Kidney (tissue), 14 donors: ENCODE results near the gene HK2. TPM values are rescaled to one million over a fixed set of nuclear protein-coding genes. Genes with fewer than 3 reads are reported as not detected.
"Not testable (repeated sequence)": the region's sequence is repeated elsewhere in the genome, so short reads cannot be mapped to it uniquely, and the experiment has no call there.

Experiments used
- DNase-seq, 5 donors: peaks; one replicate each; pipeline ENCODE4 v3.0.0-alpha.2; 2013 to 2020
- FAIRE-seq: peaks from 2 replicates; lab custom pipeline; 2012; peaks lifted over from hg19 to GRCh38; lab: Jason Lieb, UNC
- H3K27ac ChIP-seq, 2 donors: one replicate each; pipeline ENCODE4 v1.7.0; 2013; ENCODE audit warnings: low read depth in 2 of 2, low read length in 2 of 2, inconsistent platforms in 1 of 2
- H3K27me3 ChIP-seq: one replicate; pipeline ENCODE4 v1.7.1; 2013; ENCODE audit warnings: low read length, inconsistent platforms; ENCODE audit not compliant: control insufficient read depth, insufficient read depth
- H3K36me3 ChIP-seq, 3 donors: one replicate each; pipeline versions ENCODE4 v1.7.0 to v1.7.1; 2013; ENCODE audit warnings: low read length in 3 of 3, control low read depth in 1 of 3, inconsistent platforms in 1 of 3; ENCODE audit not compliant: insufficient read depth in 3 of 3, control insufficient read depth in 2 of 3
- H3K4me1 ChIP-seq, 3 donors: one replicate each; pipeline versions ENCODE4 v1.7.0 to v1.7.1; 2013; ENCODE audit warnings: low read length in 3 of 3, inconsistent platforms in 1 of 3, low read depth in 1 of 3; ENCODE audit not compliant: control insufficient read depth in 2 of 3, insufficient read depth in 2 of 3
- H3K4me3 ChIP-seq, 3 donors: one replicate each; pipeline versions ENCODE4 v1.7.0 to v1.8.1; 2013; ENCODE audit warnings: low read length in 3 of 3, control low read depth in 1 of 3, inconsistent platforms in 1 of 3
- H3K9ac ChIP-seq, 3 donors: one replicate each; pipeline versions ENCODE4 v1.7.0 to v1.7.1; 2013; ENCODE audit warnings: low read length in 3 of 3, control low read depth in 1 of 3, inconsistent platforms in 1 of 3
- H3K9me3 ChIP-seq, 3 donors: one replicate each; pipeline versions ENCODE4 v1.7.0 to v1.7.1; 2013; ENCODE audit warnings: low read length in 3 of 3, control low read depth in 1 of 3, inconsistent platforms in 1 of 3; ENCODE audit not compliant: control insufficient read depth in 2 of 3, insufficient read depth in 1 of 3
- intact Hi-C: fragments of 100-400 bp; cut with DNase I; formaldehyde crosslinking; loops from one replicate; pipeline ENCODE4 v1.11.1; 2022
- polyA plus RNA-seq: library from polyadenylated mRNA; stranded (reverse); fragments of 350-450 nt; fragmentation: Illumina TruSeq; extraction: RNeasy Lipid Tissue Mini Kit (QIAGEN cat#74804); gene quantifications from one replicate; pipeline ENCODE4 v1.2.3, GENCODE V29; 2014; ENCODE audit warnings: low read depth, low replicate concordance; ENCODE audit not compliant: insufficient read depth
- total RNA-seq: library from RNA; stranded (reverse); fragmentation: NEBNext Ultra II Directional; extraction: Animal tissue kit (Norgen Biotek cat#: 25700); gene quantifications from one replicate; pipeline ENCODE4 v1.2.1, GENCODE V29; 2021
- TF ChIP-seq, protein P1 (sequence below): IDR thresholded peaks from 3 replicates; pipeline ENCODE4 v1.5.1; 2012; ENCODE audit warnings: mild to moderate bottlenecking, moderate library complexity, borderline replicate concordance; ENCODE audit not compliant: insufficient read depth; ENCODE audit errors: extremely low read depth
- donor health status: control.
- donor health status: control.
- donor health status: control.
- donor health status: control.
- donor health status: control.
- donor health status: DM: yes; HTN: yes; CAD: no.
- donor health status: Normal renal cell carcinoma (clear cell type).

HK2 gene
- total and polyA plus RNA-seq, 2 donors from 2014 or later = 0.47 to 8.6 TPM

DNA sequence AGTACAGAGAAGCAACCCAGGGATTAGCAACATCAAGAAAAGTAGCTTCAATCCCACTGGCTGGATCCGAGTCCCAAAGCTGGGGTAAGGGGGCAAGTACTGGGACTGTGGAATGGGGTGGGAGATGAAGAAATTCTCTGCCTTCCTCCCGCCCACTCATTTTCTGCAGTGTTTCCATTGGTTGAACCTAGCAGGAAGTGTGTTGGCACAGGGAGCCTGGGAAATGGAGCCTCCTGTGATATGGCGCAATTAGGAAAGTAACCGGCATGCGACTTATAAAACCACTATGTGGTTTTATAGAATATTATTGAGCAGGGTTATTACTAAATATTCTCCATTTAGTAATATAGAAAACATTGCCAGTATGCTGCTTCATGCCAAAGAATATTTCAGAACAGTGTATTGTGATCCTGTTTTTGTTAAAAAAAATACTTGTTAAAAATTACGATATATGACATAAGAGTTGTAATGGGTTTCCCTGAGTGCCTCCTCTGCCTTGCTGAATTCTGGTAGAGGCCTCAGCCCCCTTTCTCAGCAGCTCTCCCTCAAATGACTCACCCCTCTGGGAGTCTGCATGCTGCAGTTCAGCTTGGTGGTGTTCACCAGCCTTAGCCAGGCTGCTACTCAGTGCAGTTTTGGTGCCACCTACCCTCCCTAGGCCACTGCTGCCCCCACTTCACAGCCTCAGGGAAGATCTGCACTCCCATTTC is 60.5 kb downstream of the HK2 start:
- H3K4me1 ChIP-seq = no peaks in the 10 kb centered on the region
- FAIRE-seq (no peak), DNase-seq (no peak)
- TF ChIP-seq, protein P1, sequence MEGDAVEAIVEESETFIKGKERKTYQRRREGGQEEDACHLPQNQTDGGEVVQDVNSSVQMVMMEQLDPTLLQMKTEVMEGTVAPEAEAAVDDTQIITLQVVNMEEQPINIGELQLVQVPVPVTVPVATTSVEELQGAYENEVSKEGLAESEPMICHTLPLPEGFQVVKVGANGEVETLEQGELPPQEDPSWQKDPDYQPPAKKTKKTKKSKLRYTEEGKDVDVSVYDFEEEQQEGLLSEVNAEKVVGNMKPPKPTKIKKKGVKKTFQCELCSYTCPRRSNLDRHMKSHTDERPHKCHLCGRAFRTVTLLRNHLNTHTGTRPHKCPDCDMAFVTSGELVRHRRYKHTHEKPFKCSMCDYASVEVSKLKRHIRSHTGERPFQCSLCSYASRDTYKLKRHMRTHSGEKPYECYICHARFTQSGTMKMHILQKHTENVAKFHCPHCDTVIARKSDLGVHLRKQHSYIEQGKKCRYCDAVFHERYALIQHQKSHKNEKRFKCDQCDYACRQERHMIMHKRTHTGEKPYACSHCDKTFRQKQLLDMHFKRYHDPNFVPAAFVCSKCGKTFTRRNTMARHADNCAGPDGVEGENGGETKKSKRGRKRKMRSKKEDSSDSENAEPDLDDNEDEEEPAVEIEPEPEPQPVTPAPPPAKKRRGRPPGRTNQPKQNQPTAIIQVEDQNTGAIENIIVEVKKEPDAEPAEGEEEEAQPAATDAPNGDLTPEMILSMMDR = no peak
- H3K36me3 ChIP-seq = no peaks in the 10 kb centered on the region
- no peak overlapping the region for H3K4me3 ChIP-seq
- no peaks in the 10 kb centered on the region for H3K27me3 ChIP-seq
- H3K9me3 ChIP-seq = no peaks in the 10 kb centered on the region
- intact Hi-C loops = no loop called here
- no peak overlapping the region for H3K27ac ChIP-seq
- no peak overlapping the region for H3K9ac ChIP-seq

DNA sequence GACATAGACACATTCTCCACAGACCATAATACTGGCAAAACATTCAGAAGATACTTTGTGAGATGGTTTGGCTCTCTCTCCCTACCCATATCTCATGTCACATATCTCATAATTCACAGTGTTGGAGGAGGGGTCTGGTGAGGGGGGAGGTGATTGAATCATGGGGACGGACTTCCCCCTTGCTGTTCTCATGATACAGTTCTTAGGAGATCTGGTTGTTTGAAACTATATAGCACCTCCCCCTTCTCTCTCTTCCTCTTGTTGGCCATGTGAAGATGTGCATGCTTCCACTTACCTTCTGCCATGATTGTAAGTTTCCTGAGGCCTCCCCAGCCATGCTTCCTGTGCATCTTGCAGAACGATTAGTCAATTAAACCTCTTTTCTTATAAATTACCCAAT is 61.1 kb downstream of the HK2 start:
- no peaks in the 10 kb centered on the region for H3K4me1 ChIP-seq
- intact Hi-C loops = no loop called here
- DNase-seq (no peak), FAIRE-seq (no peak)
- no peak overlapping the region for H3K27ac ChIP-seq
- no peak overlapping the region for H3K9ac ChIP-seq
- H3K4me3 ChIP-seq = no peak overlapping the region
- no peaks in the 10 kb centered on the region for H3K9me3 ChIP-seq
- no peaks in the 10 kb centered on the region for H3K27me3 ChIP-seq
- no peaks in the 10 kb centered on the region for H3K36me3 ChIP-seq
- TF ChIP-seq, protein P1 = no peak

DNA sequence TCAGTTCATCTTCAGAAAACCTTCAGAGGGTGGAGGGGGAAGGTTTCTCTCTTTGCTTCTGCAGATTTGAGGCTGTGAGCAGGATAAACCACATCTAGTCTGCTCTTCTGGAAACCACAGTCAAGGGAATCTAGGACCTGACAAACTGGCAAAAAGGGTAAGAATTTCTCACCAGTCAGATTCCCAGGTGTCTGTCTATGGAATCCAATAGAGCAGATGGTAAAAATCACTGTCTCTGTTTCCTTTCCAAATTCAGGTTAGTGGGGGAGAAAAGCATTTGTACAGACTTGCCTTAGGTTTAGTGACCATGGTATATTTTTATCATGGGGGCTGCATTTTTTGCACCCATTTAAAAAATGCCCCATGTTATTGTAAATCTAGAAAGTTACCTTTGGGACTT is 62.3 kb downstream of the HK2 start:
- H3K4me3 ChIP-seq = no peak overlapping the region
- DNase-seq = no peak
- H3K36me3 ChIP-seq = no peaks in the 10 kb centered on the region
- intact Hi-C loops = no loop called here
- H3K27me3 ChIP-seq = no peaks in the 10 kb centered on the region
- H3K4me1 ChIP-seq = no peaks in the 10 kb centered on the region
- FAIRE-seq = no peak
- no peaks in the 10 kb centered on the region for H3K9me3 ChIP-seq
- no peak overlapping the region for H3K27ac ChIP-seq
- H3K9ac ChIP-seq = no peak overlapping the region
- TF ChIP-seq, protein P1 = no peak

DNA sequence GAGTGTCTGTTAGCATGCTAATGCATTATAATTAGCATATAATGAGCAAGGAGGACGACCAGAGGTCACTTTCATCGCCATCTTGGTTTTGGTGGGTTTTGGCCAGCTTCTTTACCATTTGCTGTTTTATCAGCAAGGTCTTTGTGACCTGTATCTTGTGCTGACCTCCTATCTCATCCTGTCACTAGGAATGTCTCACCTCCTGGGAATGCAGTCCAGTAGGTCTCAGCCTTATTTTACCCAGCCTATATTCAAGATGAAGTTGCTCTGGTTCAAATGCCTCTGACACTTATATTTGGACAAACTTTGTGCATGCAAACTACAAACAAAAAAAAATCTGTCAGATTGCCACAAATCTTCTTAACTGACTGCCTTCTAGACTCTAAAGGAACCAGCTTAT is 66.3 kb downstream of the HK2 start:
- DNase-seq, H3K9me3 ChIP-seq, H3K27me3 ChIP-seq, H3K4me1 ChIP-seq, H3K9ac ChIP-seq, intact Hi-C loops, H3K4me3 ChIP-seq, H3K36me3 ChIP-seq, H3K27ac ChIP-seq, FAIRE-seq: not testable (repeated sequence)
